Right lobe of liver (tissue), 6 donors: ENCODE data around the gene SMIM35. TPM values are rescaled to one million over a fixed set of nuclear protein-coding genes. Genes with fewer than 3 reads are reported as not detected.
A peak's percentile ranks its signal among the peaks of the same experiment; 100 is the strongest.

Experiments used
- ATAC-seq, 4 donors: fragments of 200-7000 bp; cut with Tn5 transposase; one replicate each; pipeline ENCODE4 v1.9.1; 2020; ENCODE audit warnings: mild to moderate bottlenecking in 4 of 4, moderate library complexity in 4 of 4
- DNase-seq, 3 donors: peaks; one replicate each; pipeline ENCODE4 v3.0.0-alpha.2; 2020
- H3K27ac ChIP-seq, 3 donors: fragments of 200-600 bp; one replicate each; pipeline ENCODE4 v1.8.0; 2022
- H3K27me3 ChIP-seq, 2 donors: fragments of 200-600 bp; one replicate each; pipeline ENCODE4 v1.8.0; 2022
- H3K36me3 ChIP-seq, 4 donors: fragments of 200-600 bp; sonication (generic) in 1 of 4; one replicate each; pipeline versions ENCODE4 v1.5.1 to v1.8.0; 2017 to 2022; ENCODE audit warnings: control low read depth in 1 of 4
- H3K4me1 ChIP-seq, 4 donors: fragments of 200-600 bp; sonication (generic) in 1 of 4; one replicate each; pipeline versions ENCODE4 v1.5.1 to v1.8.0; 2017 to 2022; ENCODE audit warnings: control low read depth in 1 of 4
- H3K4me3 ChIP-seq, 3 donors: fragments of 200-600 bp; one replicate each; pipeline ENCODE4 v1.8.0; 2022
- H3K9me3 ChIP-seq, 4 donors: fragments of 200-600 bp; sonication (generic) in 1 of 4; one replicate each; pipeline versions ENCODE4 v1.5.1 to v1.8.0; 2017 to 2022; ENCODE audit warnings: control low read depth in 1 of 4
- POLR2A ChIP-seq: fragments of 450-650 bp; IDR thresholded peaks from one replicate; pipeline ENCODE4 v1.6.1; 2017; ENCODE audit warnings: antibody characterized with exemption, mild to moderate bottlenecking
- WGBS: methylation state at CpG from one replicate; pipeline ENCODE4 v1.1.6; 2018; ENCODE audit warnings: low coverage, low lambda C conversion rate; ENCODE audit not compliant: insufficient coverage; ENCODE audit errors: missing lambda C conversion rate; 5-methylcytosine and 5-hydroxymethylcytosine counted together
- intact Hi-C, 2 donors: fragments of 100-400 bp; cut with DNase I; formaldehyde crosslinking; loops; one replicate each; pipeline versions ENCODE4 v1.11.2 to v1.14.1; 2022
- total RNA-seq, 6 experiments: library from RNA; depleted of rRNA in 2 of 6; stranded (reverse); fragments of >200 nt in 2 of 6; fragmentation: NEBNext Ultra II Directional in 3 of 6; extraction: Animal tissue kit (Norgen Biotek cat#: 25700) in 3 of 6; gene quantifications; one replicate each; pipeline versions ENCODE4 v1.1.0 to v1.2.4, GENCODE V29; 2016 to 2023
- TF ChIP-seq, protein P1 (sequence below), 4 donors: fragments of 200-600 bp in 3 of 4; fragments of 450-650 bp in 1 of 4; IDR thresholded peaks; one replicate each; pipeline versions ENCODE4 v1.5.1 to v1.8.0; 2016 to 2022; ENCODE audit warnings: antibody characterized with exemption in 4 of 4, mild to moderate bottlenecking in 2 of 4
- donor health status: DM: no; HTN: yes; CAD: no.
- donor health status: DM: no; HTN: no; CAD: no.
- donor health status: DM: no; HTN: no; CAD: no.
- donor health status: DM: no; HTN: yes; CAD: no.
- donor health status: DM: no; HTN: yes; CAD: no.

Gene SMIM35
- total RNA-seq, 6 experiments from 2014 or later, result not detected

DNA sequence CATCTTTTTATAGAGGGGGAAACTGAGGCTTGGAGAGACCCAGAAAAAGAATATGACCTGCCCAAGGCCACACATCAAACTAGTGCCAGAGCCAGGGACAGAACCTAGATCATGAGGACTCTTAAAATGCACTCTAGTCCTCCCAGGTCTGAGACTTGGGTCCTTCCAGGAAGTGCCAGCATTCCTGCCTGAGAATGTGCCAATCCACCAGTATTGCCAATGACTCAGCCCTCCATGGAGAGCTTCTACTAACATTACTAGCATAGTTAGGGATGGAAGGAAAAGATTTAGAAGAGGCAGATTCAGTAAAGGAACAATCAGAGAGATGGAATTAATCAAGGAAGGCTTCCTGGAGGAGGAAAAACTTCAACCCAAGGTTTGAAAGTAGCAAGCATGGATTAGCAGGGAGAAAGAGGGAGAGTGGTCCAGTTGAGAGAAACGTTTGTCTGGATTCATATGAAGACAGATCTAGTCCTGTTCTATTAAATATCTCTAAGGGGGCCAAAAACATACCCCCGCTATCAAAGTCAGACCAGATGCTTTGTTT, 20.1 kb upstream of the SMIM35 start:
- TF ChIP-seq, protein P1, sequence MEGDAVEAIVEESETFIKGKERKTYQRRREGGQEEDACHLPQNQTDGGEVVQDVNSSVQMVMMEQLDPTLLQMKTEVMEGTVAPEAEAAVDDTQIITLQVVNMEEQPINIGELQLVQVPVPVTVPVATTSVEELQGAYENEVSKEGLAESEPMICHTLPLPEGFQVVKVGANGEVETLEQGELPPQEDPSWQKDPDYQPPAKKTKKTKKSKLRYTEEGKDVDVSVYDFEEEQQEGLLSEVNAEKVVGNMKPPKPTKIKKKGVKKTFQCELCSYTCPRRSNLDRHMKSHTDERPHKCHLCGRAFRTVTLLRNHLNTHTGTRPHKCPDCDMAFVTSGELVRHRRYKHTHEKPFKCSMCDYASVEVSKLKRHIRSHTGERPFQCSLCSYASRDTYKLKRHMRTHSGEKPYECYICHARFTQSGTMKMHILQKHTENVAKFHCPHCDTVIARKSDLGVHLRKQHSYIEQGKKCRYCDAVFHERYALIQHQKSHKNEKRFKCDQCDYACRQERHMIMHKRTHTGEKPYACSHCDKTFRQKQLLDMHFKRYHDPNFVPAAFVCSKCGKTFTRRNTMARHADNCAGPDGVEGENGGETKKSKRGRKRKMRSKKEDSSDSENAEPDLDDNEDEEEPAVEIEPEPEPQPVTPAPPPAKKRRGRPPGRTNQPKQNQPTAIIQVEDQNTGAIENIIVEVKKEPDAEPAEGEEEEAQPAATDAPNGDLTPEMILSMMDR (IDR thresholded peaks at IDR 0.05), result no peak
- no peak for TF ChIP-seq POLR2A
- Histone ChIP-seq H3K27ac (no peak overlapping the region), H3K27me3 (no peaks in the 10 kb centered on the region), H3K36me3 (no peaks in the 10 kb centered on the region), H3K9me3 (no peaks in the 10 kb centered on the region), H3K4me3 (no peak overlapping the region), H3K4me1 (no peaks in the 10 kb centered on the region)
- intact Hi-C loops, result no loop called here
- WGBS, result 50% methylated on average over 1 of the region's 2 CpGs
- DNase-seq (no peak), ATAC-seq (no peak)

DNA sequence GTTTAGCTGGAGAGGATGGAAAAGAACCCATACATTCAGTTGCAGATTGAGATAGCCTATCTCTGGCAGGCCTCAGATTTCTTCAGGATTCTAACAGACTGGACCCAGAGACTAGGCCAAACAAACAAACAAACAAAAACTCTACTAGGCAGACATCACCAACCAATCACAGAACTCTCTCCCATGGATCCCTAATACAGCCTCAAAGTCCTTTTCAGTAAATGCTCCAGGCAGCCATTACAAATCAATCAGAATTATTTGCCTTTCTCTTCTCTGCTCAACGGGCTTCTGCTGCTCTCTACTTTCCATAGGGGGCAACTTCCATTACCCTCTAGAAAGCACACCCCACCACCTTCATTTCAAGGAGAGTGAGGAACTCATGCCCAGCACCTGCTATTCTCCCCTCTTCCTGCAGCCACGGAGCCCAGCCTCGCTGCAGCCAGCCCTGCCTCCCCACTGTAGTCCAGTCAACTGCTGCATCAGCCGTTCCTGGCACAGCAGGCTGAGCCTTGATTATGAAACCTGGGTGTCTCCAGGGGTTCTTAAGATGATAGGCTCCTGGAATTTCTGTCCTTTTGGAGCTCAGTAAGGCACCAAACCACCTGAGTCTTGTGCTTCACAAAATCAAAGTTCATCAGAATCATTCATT, 19.0 kb upstream of the SMIM35 start:
- H3K27me3 ChIP-seq, result no peaks in the 10 kb centered on the region
- no peaks in the 10 kb centered on the region for H3K9me3 ChIP-seq
- TF ChIP-seq POLR2A, result no peak
- TF ChIP-seq, protein P1 (IDR thresholded peaks at IDR 0.05), result no peak
- 56% methylated on average over 3 of the region's 4 CpGs for WGBS
- peak in 1 of 4 donors; percentile 24 for ATAC-seq
- H3K4me3 ChIP-seq, result no peak overlapping the region
- no peaks in the 10 kb centered on the region for H3K4me1 ChIP-seq
- H3K27ac ChIP-seq, result no peak overlapping the region
- no peak for DNase-seq
- no peaks in the 10 kb centered on the region for H3K36me3 ChIP-seq
- intact Hi-C loops, result no loop called here

DNA sequence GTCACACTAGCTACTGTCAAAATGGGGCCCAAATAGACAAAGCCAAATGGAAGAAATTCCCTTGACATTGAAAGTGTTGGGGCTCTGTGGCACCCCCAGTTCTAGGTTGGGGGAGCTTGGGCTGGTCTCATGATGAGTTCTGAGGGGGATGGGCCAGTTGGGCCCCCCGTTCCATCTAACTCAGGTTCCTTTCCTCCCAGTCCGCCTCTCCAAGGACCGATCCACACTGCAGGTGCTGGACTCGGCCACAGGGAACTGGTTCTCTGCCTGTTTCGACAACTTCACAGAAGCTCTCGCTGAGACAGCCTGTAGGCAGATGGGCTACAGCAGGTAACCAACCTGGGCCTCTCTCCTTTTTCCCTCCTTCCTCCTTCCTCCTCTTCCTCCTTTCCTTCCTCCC, 17.7 kb upstream of the SMIM35 start:
- intact Hi-C loops, result no loop called here
- H3K4me1 ChIP-seq, result no peaks in the 10 kb centered on the region
- H3K27ac ChIP-seq, result no peak overlapping the region
- TF ChIP-seq, protein P1 (IDR thresholded peaks at IDR 0.05), result no peak
- no peak for TF ChIP-seq POLR2A
- no peak for DNase-seq
- H3K27me3 ChIP-seq, result no peaks in the 10 kb centered on the region
- no peak overlapping the region for H3K4me3 ChIP-seq
- WGBS, result no CpG with 5 or more reads among the region's 6 CpGs
- ATAC-seq, result no peak
- no peaks in the 10 kb centered on the region for H3K36me3 ChIP-seq
- H3K9me3 ChIP-seq, result no peaks in the 10 kb centered on the region

DNA sequence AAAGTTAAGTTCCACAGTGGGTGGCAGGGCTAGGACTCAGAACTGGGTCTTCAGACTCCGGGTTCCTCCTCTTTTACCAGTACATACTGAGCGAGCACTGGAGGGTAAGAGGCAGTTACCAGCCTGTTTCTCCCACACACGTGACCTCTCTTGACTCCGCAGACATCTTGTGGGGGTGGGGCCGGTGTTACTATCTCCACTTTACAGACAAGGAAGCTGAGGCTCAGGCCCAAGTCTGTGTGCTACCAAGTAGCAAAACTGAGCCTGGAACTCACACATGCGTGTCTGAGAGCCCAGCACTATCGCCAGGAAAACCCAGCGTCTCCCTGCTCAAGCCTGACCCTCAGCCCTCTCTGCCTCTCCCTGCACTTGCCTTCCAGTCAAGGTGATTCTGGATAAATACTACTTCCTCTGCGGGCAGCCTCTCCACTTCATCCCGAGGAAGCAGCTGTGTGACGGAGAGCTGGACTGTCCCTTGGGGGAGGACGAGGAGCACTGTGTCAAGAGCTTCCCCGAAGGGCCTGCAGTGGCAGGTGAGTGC, 16.0 kb upstream of the SMIM35 start:
- Histone ChIP-seq H3K4me3 (no peak overlapping the region), H3K36me3 (no peaks in the 10 kb centered on the region), H3K27me3 (no peaks in the 10 kb centered on the region), H3K27ac (no peak overlapping the region), H3K4me1 (no peaks in the 10 kb centered on the region), H3K9me3 (no peaks in the 10 kb centered on the region)
- no peak for TF ChIP-seq POLR2A
- TF ChIP-seq, protein P1 (IDR thresholded peaks at IDR 0.05), result no peak
- 56% methylated on average over 3 of the region's 13 CpGs for WGBS
- DNase-seq (no peak), ATAC-seq (peak in 2 of 4 donors; percentile 11 to 70)
- intact Hi-C loops, result no loop called here
